HG02763 (cell line): ENCODE data around the gene CLTC.

ENCODE experiments used
- ATAC-seq: cut with Tn5 transposase; IDR thresholded peaks from one replicate; pipeline ENCODE4 v1.9.1; 2021; ENCODE audit warnings: mild to moderate bottlenecking, moderate library complexity; ENCODE audit not compliant: unreplicated experiment

The CLTC gene

GRCh38 chr17:59678918-59679317, 59.2 kb downstream of the CLTC start:
- ATAC-seq: no peak

- ATAC-seq: no peak
Observed at GRCh38 chr17:59680314-59680713, 60.6 kb downstream of the CLTC start.

- ATAC-seq: no peak
Observed at GRCh38 chr17:59683283-59683682, 63.6 kb downstream of the CLTC start.

- ATAC-seq: no peak
Observed at GRCh38 chr17:59684967-59685366, 65.3 kb downstream of the CLTC start.

- ATAC-seq: no peak
Observed at GRCh38 chr17:59688008-59688407, 68.3 kb downstream of the CLTC start.

GRCh38 chr17:59688496-59688895, 68.8 kb downstream of the CLTC start:
- no peak for ATAC-seq

GRCh38 chr17:59693582-59693981, 73.9 kb downstream of the CLTC start:
- no peak for ATAC-seq

GRCh38 chr17:59694344-59694743, 74.6 kb downstream of the CLTC start:
- ATAC-seq: no peak

- no peak for ATAC-seq
Observed at GRCh38 chr17:59695945-59696681, 76.4 kb downstream of the CLTC start.

- no peak for ATAC-seq
Observed at GRCh38 chr17:59696682-59697277, 77.1 kb downstream of the CLTC start.

GRCh38 chr17:59698143-59698542, 78.4 kb downstream of the CLTC start:
- no peak for ATAC-seq

GRCh38 chr17:59699218-59699617, 79.5 kb downstream of the CLTC start:
- ATAC-seq: no peak

GRCh38 chr17:59699786-59700185, 80.1 kb downstream of the CLTC start:
- ATAC-seq: no peak

GRCh38 chr17:59702304-59702703, 82.6 kb downstream of the CLTC start:
- ATAC-seq: no peak

GRCh38 chr17:59707149-59707970, 87.7 kb downstream of the CLTC start, which contains the start of the genes PTRH2 and VMP1:
TSS of gene PTRH2 (minus strand) at chr17:59707430. CDS start at chr17:59697978, 9,452 bp downstream.
TSS of gene VMP1 (plus strand) at chr17:59707654. CDS start at chr17:59731447, 23,793 bp downstream.
- ATAC-seq: peak; percentile 93

- no peak for ATAC-seq
Observed at GRCh38 chr17:59707971-59708430, 88.3 kb downstream of the CLTC start.

GRCh38 chr17:59711936-59712335, 92.2 kb downstream of the CLTC start:
- ATAC-seq: no peak

GRCh38 chr17:59712862-59713261, 93.2 kb downstream of the CLTC start:
- ATAC-seq: no peak

- no peak for ATAC-seq
Observed at GRCh38 chr17:59714255-59714654, 94.6 kb downstream of the CLTC start.

GRCh38 chr17:59716427-59716826, 96.7 kb downstream of the CLTC start:
- no peak for ATAC-seq

- ATAC-seq: no peak
Observed at GRCh38 chr17:59719526-59719925, 99.8 kb downstream of the CLTC start.
